Kidney epithelial cell (primary cell): Measurements from ENCODE around the gene HHAT. TPM values are rescaled to one million over a fixed set of nuclear protein-coding genes. Genes with fewer than 3 reads are reported as not detected.

Source experiments
- DNase-seq: peaks from one replicate; pipeline ENCODE4 v3.0.0-alpha.2; 2010; ENCODE audit warnings: low read depth
- H3K27me3 ChIP-seq: 2 replicates; pipeline ENCODE4 v1.6.0; 2011; ENCODE audit warnings: low read length; ENCODE audit not compliant: control insufficient read depth, insufficient read depth
- H3K36me3 ChIP-seq: 2 replicates; pipeline ENCODE4 v1.5.1; 2011; ENCODE audit warnings: low read length; ENCODE audit not compliant: control insufficient read depth, insufficient read depth
- H3K4me3 ChIP-seq: 2 replicates; pipeline ENCODE4 v1.5.1; 2011; ENCODE audit warnings: low read depth, mild to moderate bottlenecking, control low read depth, low read length
- total RNA-seq: library from RNA; depleted of rRNA; stranded (reverse); fragments of >200 nt; gene quantifications from 2 replicates; pipeline ENCODE4 v1.2.3, GENCODE V29; 2015
- TF ChIP-seq, protein P1 (sequence below): IDR thresholded peaks from 2 replicates; pipeline ENCODE4 v1.5.1; 2011; ENCODE audit warnings: mild to moderate bottlenecking, moderate library complexity, low read length, control low read depth, inconsistent platforms; ENCODE audit not compliant: insufficient read depth, poor library complexity, severe bottlenecking

HHAT gene
- total RNA-seq, 1 donor from 2014 or later = 15.0 TPM

DNA sequence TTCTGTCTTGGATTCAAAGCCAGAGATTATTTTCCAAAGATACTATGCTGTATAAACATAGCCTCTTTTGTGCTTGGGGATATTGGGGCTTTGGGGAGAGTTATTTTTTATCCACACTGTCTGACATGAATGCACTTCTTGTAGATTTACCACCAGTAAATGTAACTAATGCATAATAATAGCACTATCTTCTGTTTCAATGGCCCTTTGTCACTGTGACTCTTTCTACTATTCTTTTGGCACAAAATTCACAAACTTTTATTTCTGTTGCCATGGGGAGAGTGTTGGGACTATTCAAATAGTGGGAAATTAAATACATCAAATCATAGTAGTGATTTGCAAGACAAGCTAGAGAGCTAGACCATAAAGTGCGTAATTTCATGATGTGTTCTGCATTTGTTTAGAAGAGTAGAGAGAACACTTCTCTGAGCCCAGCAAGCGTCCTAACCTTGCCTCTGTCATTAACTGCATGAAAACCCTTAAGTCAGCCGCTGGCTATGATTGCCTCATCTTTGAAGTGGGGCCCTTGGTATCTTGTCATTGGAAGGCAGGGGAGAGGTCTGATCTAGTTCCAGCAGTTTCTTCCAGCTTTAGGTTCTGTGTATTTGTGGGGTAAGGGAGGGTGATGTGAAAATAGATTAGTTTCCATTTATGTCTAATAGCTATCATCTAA is 154.4 kb downstream of the HHAT start:
- Histone ChIP-seq H3K27me3 (no peaks in the 10 kb centered on the region), H3K4me3 (no peak overlapping the region), H3K36me3 (no peaks in the 10 kb centered on the region)
- TF ChIP-seq, protein P1, sequence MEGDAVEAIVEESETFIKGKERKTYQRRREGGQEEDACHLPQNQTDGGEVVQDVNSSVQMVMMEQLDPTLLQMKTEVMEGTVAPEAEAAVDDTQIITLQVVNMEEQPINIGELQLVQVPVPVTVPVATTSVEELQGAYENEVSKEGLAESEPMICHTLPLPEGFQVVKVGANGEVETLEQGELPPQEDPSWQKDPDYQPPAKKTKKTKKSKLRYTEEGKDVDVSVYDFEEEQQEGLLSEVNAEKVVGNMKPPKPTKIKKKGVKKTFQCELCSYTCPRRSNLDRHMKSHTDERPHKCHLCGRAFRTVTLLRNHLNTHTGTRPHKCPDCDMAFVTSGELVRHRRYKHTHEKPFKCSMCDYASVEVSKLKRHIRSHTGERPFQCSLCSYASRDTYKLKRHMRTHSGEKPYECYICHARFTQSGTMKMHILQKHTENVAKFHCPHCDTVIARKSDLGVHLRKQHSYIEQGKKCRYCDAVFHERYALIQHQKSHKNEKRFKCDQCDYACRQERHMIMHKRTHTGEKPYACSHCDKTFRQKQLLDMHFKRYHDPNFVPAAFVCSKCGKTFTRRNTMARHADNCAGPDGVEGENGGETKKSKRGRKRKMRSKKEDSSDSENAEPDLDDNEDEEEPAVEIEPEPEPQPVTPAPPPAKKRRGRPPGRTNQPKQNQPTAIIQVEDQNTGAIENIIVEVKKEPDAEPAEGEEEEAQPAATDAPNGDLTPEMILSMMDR = no peak
- DNase-seq = no peak

DNA sequence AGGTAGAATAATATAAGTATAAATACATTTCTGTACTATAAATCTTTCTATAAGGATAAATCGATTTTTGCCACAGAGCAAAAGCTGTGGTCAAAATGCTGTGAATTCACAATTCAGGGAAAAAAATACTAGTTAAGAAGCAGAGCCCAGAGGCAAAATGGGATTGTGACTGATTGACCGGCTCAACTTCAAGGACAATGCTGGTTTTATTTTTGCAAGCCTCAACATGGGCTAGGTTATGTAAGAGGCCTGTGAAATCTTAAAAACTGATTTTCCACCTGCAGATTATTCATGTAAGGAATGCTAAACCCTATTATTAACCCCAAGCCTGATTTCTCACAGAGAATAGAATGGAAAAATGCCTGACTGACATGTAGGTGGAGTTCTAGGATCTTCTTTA is 155.1 kb downstream of the HHAT start:
- no peaks in the 10 kb centered on the region for H3K36me3 ChIP-seq
- TF ChIP-seq, protein P1 = no peak
- no peak for DNase-seq
- no peaks in the 10 kb centered on the region for H3K27me3 ChIP-seq
- no peak overlapping the region for H3K4me3 ChIP-seq

DNA sequence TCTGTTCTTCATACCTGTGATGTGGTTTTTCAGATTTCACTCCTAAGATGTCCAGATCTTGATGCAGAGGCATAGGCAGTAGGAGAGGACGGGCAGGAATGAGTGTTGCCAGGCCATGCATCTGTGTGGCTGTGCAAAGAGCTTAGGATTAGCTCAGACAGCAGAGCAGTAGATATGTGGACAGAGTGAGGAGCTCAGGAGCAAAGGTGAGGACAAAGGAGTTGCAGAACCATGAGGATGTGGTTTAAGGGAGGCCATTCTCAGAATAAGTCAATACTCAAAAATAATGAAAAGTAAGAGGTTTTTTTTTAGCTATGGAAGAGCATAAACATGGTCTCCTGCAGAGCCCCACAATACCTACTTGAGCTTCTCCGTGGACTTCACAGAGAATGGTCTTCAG is 158.3 kb downstream of the HHAT start:
- TF ChIP-seq, protein P1 = no peak
- DNase-seq = no peak
- H3K27me3 ChIP-seq = no peaks in the 10 kb centered on the region
- no peak overlapping the region for H3K4me3 ChIP-seq
- H3K36me3 ChIP-seq = no peaks in the 10 kb centered on the region

DNA sequence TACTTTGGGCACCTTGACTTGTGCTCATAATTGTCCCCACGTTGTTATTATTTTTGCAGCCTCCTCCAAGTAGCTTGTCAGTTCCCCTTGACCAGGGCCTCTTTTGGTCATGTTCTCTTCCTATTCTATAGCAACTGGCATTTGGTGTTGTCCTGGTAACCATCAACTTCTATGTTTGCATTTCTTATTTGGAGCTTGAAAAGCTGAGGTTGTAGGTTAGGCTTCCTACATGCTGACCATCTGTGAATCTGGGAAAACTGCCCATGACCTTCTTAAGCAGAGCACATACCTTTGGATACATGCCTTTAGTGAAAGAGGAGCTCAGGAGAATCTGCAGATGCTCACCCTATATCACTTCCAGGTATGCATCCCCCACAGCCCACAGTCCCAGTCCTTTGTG is 160.8 kb downstream of the HHAT start:
- TF ChIP-seq, protein P1 = no peak
- no peak overlapping the region for H3K4me3 ChIP-seq
- H3K27me3 ChIP-seq = no peaks in the 10 kb centered on the region
- no peak for DNase-seq
- no peaks in the 10 kb centered on the region for H3K36me3 ChIP-seq

- no peaks in the 10 kb centered on the region for H3K36me3 ChIP-seq
- no peak for DNase-seq
- no peaks in the 10 kb centered on the region for H3K27me3 ChIP-seq
- no peak overlapping the region for H3K4me3 ChIP-seq
- TF ChIP-seq, protein P1 = no peak
Observed at GRCh38 chr1:210490781-210491180, 162.1 kb downstream of the HHAT start.

DNA sequence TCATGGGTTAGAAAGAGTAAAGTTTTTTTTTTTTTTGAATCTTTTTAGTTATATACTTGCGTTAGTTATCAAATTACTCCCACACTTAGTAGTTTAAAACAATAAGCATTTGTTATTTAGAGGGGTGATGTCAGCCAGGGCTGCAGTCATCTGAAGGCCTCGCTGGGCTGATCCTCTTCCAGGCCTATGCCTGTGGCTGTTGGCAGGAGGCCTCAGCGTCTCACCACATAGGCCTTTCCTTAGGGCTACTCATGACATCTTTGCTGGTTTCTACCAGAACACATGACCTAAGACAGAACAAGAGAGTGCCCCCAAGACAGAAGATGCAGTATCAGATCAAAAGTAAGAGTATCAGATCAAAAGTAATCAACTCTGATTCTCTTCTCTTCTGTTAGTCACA is 167.4 kb downstream of the HHAT start:
- DNase-seq = peak; percentile 10
- Histone ChIP-seq H3K27me3 (no peaks in the 10 kb centered on the region), H3K36me3 (no peaks in the 10 kb centered on the region), H3K4me3 (no peak overlapping the region)
- TF ChIP-seq, protein P1 = no peak
